Right lobe of liver (tissue), 4 donors: ENCODE data around the gene RNF168.

Experiments
- POLR2A ChIP-seq: fragments of 450-650 bp; IDR thresholded peaks from one replicate; pipeline ENCODE4 v1.6.1; 2017; ENCODE audit warnings: antibody characterized with exemption, mild to moderate bottlenecking
- TF ChIP-seq, protein P1 (sequence below), 4 donors: fragments of 200-600 bp in 3 of 4; fragments of 450-650 bp in 1 of 4; IDR thresholded peaks; one replicate each; pipeline versions ENCODE4 v1.5.1 to v1.8.0; 2016 to 2022; ENCODE audit warnings: antibody characterized with exemption in 4 of 4, mild to moderate bottlenecking in 2 of 4
- donor health status: DM: no; HTN: no; CAD: no.
- donor health status: DM: no; HTN: no; CAD: no.
- donor health status: DM: no; HTN: yes; CAD: no.

DNA sequence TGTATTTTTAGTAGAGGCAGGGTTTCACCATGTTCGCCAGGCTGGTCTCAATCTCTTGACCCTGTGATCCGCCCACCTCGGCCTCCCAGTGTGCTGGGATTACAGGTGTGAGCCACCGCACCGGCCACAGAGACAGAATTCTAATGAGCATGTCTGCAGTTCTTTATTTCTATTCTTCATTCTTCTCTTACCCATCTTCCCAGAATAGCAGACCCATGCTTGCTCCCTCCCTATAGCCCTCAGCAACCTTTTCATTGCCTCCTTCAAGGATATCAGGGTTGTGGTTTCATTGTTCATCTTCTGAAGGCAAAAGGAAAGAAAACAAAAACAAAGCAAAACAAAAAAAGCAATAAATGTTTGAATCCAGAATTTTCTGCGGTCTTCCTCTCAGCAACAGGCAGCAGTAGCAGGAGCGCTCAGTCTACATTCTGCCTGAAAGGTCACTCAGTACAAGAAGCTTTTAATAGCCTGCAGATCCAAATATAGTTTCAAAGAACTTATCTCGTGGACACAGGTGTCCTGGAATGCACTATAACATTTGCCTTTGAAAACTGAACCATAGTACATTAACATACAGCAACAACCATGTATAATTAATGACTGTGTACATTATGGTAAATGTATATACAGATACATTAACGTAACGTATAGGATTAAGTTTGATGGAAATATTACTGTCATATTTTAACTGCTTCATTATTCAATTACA, 11.5 kb upstream of the RNF168 start, which contains the start of gene SMCO1:
- TF ChIP-seq, protein P1, sequence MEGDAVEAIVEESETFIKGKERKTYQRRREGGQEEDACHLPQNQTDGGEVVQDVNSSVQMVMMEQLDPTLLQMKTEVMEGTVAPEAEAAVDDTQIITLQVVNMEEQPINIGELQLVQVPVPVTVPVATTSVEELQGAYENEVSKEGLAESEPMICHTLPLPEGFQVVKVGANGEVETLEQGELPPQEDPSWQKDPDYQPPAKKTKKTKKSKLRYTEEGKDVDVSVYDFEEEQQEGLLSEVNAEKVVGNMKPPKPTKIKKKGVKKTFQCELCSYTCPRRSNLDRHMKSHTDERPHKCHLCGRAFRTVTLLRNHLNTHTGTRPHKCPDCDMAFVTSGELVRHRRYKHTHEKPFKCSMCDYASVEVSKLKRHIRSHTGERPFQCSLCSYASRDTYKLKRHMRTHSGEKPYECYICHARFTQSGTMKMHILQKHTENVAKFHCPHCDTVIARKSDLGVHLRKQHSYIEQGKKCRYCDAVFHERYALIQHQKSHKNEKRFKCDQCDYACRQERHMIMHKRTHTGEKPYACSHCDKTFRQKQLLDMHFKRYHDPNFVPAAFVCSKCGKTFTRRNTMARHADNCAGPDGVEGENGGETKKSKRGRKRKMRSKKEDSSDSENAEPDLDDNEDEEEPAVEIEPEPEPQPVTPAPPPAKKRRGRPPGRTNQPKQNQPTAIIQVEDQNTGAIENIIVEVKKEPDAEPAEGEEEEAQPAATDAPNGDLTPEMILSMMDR (IDR thresholded peaks at IDR 0.05), result no peak
- TF ChIP-seq POLR2A, result no peak
